NAMALWA (cell line): ENCODE results near the gene FGF18.
"Not testable (repeated sequence)": the region's sequence is repeated elsewhere in the genome, so short reads cannot be mapped to it uniquely, and the experiment has no call there.

ENCODE experiments used
- DNase-seq: peaks from one replicate; pipeline ENCODE4 v3.0.0-alpha.2; 2015; ENCODE audit warnings: low spot score

Gene FGF18

GRCh38 chr5:171400169-171400568, 19.3 kb upstream of the FGF18 start:
- no peak for DNase-seq

- DNase-seq: peak; percentile 55
These were observed 18.1 kb upstream of the FGF18 start for GRCh38 chr5:171401167-171401947.

DNA sequence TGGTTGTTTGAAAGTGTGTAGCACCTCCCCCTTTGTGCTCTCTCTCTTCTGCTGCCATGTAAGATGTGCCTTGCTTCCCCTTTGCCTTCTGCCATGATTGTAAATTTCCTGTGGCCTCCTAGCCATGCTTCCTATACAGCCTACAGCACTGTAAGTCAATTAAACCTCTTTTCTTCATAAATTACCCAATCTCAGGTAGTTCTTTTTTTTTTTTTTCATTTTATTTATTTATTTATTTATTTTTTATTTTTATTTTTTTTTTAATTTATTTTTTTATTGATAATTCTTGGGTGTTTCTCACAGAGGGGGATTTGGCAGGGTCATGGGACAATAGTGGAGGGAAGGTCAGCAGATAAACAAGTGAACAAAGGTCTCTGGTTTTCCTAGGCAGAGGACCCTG, 16.7 kb upstream of the FGF18 start:
- DNase-seq: not testable (repeated sequence)

GRCh38 chr5:171405615-171406014, 13.8 kb upstream of the FGF18 start:
- peak; percentile 73 for DNase-seq

- peak; percentile 40 for DNase-seq
These were observed 12.2 kb upstream of the FGF18 start for GRCh38 chr5:171407234-171407633.

DNA sequence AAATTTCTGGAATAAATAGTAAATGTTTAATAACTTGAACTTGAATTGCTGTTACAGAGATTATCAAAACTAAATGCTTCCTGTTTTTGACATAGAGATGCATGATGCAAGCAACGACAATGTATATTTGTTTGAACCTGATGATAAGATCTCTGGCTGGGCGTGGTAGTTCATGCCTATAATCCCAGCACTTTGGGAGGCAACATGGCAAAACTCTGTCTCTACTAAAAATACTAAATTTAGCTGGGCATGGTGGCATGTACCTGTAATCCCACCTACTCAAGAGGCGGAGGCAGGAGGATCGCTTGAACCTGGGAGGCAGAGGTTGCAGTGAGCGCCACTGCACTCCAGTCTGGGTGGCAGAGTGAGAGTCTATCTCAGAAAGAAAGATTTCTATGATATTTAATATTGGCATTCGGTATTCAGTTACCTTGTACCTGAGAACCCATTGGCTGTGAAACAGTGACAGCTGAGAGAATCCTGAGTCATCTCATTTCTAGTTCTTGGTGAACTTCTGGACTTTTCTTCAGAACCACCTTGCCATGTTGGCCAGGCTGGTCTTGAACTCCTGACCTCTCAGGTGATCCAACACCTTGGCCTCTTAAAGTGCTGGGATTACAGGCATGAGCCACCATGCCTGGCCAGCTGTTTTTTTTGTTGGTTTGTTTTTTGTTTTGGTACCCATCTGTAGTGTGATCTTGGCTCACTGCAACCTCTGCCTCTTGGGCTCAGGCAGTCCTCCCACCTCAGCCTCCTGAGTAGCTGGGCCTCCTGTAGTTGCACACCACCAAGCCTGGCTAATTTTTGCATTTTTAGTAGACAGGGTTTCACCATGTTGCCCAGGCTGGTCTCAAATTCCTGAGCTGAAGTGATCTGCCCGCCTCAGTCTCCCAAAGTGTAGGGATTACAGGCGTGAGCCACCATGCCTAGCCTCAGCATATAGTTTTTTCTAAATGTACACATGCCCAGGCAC, 10.0 kb upstream of the FGF18 start:
- peak; percentile 30 for DNase-seq

GRCh38 chr5:171410181-171410580, 9.3 kb upstream of the FGF18 start:
- peak; percentile 17 for DNase-seq

- DNase-seq: peak; percentile 37
These were observed 7.3 kb upstream of the FGF18 start for GRCh38 chr5:171412186-171412585.

DNA sequence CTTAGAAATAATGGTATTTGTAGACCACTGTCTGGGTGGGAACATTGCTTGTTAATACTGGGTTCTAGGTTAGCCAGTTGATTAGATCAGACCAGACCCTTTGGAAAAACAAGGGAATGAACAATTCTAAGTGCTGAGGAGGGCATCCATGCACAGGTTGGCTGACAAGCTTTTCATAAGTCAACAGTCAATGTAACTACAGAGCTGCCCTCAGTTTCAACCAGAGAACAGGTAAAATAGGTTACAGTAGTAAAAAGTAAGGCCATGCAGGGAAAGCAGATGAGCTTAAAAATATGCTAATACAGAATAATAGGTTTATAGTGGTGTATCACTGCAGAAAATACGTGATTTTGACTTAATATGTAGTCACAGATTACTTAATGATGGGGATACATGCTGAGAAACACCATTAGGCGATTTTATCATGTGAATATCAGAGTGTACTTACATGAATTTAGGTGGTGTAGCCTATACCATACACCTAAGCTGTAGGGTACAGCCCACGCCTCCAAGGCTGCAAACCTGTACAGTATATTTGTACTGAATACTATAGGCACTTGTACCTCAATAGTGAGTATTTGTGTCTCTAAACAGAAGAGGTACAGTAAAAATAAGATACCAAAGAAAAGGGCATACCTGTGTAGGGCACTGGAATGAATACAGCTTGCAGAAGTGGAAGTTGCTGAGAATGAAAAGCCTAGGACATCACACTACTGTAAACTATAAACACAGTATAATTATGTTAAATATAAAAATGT, 6.1 kb upstream of the FGF18 start:
- DNase-seq: peak; percentile 54

DNA sequence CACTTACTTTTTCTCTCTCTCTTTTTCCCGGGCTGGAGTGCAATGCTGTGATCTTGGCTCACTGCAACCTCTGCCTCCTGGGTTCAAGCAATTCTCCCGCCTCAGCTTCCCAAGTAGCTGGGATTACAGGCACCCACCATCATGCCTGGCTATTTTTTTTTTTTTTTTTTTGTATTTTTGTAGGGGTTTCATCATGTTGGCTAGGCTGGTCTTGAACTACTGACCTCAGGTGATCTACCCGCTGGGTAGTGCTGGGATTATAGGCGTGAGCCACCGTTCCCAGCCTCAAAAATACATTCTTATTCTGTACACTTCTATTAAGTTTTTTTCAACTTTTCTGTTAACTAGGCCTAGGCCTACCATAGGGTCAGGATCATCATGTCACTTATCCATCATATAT, 5.5 kb upstream of the FGF18 start:
- DNase-seq: not testable (repeated sequence)

- DNase-seq: peak; percentile 47
These were observed 4.2 kb upstream of the FGF18 start for GRCh38 chr5:171415115-171415730.

DNA sequence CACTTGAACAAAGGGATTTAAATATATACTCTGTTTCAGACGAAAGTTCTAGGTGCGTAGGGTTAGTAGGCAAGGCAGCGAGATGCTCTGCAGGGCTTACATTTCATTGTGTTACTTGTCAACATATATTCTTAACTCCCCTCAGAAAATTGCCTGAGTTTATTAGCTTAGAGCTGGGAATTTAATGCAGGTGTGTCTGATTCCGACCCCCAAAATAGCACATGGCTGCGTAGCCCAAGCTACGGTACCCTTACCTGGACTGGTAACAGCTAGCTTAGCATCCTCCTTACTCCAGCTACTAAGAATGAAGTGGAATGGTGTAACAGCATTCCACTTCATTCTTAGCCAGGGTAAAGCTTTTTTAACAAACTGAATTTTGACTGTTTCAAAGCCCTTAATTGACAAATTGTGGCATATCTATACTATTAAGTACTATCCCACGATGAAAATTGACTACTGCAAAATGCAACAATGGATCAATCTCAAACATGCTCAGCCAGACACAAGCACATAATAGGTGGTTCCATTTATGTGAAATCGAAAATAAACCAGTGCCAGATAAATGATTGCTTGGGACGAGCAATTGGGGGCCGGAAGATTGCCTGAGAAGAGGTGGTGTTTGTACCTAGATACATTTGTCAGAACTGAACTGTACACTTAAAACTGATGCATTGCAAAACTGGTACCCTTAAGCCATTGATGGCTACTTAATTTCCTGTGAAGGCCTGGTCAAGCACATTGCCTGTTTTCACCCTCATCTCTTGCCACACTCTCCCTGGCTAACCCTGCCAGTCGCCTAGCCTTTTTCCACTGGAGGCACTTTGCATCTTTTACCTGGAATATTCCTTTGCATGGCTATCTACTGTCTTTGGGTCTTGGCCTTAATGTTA, 3.0 kb upstream of the FGF18 start:
- no peak for DNase-seq

DNA sequence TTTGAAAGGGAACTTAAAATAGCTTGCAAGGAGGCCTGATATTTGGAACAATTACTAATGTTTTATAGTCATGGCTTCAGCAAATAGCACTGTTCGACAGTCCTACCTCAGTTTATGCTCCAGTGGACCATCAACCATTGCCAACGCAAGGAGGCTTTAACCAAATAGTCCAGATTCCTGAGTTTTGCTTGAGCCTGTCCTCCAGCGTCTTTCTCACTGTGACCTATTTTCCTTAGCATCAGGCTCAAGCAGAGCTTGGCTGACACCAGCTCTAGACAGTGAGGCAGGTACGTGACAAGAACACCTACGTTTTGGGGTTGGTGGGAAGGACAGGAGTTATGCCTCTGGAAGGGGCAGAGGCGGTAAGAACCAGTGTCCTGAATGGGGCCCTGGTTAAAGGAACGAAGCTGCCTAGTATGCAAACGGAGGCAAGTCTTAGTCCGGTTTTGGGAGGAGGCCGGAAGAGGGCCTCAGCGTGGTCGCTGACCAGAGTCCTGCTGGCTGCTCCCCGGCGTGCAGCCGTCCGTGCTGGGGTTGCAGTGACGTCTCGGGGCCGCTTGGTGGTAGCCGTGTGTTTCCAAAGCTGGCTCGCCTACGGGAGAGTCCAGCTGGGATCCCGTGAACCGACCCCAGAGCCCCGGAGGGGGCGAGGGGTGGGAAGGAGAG, 998 bp upstream of the FGF18 start:
- peak; percentile 67 for DNase-seq

GRCh38 chr5:171419688-171420430, 412 bp downstream of the FGF18 start:
- no peak for DNase-seq

DNA sequence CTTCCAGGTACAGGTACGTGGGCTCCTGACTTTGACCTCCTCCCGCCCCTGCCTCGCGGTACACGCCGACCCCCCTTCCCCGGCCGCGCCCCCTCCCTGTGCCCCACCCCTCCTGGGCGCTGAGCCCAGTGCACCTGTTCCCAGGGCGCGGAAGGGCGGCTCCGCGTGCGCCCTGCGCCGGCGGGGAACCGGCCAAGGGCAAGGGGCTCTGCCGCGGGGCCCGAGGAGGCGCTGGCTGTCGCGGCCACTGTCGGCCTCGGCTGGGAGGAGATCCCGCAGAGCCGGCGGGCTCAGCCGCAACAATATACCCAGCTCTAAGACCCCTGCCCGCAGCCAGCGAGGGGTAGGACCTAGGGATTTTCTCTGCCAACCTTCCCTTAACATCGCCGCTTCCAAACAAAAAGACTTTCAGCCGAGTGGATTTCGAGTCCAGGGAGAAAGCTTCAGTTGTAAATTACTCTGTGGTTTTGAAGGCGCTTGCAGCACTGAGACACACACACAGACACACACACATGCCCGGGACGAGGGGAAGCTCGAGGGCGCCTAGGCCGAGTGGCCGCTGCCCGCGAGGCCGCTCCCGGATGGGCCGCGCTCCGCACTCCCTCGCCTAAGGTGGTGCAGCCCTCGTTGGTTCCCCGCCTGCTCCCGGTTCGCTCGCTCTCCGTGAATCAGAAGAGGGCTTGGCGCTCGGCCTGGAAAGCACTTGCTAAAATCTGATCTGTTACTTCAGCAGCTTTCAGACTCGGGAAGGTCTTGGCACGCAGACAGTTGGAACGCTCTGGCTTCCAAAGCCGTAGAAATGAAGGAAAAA, 1.2 kb downstream of the FGF18 start:
- DNase-seq: no peak

DNA sequence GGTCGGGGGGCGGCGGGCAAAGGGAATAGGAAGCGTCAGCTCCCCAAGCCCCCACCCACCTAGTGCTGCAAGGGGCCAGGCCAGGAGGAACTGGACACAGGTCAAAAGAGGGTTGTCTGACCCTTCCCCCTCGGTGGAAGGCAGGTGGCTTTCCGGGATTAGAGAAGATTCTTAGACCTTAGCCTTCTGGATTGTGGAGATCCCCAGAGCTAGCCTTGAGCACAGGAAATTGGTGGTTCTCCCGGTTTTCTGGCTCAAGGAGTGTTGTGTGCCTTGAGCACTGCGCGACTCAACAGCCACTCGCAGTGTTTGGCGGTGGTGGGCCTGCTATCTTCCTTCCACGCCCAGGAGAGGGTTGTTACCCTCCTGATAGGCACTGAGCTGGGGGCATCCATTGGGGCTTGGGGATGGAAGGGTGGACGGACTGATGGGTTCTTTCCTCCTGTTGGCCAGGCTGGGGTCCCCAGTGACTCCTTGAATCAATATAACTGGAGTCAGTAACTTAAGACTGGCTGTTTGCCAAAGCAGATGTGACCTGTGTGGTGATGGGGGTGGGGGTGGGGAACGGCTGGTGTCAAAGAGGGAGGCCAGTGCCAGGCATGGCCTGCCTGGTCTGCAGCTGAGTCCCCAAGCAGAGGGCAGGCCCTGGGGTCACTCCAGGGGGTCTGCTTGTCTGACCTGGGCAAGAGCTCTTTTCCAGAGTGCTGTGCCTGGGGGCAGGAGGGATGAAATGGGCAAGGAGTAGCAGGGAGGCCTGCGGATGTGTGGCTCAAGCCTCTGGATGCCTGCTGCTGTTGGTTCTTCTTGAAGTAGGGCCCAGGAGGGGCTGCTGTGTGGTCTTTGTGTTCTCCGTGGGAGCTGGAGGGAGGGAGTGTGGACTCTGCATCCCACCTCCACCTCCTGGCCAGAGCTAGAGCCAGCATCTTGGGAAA, 2.1 kb downstream of the FGF18 start:
- no peak for DNase-seq

- no peak for DNase-seq
These were observed 3.0 kb downstream of the FGF18 start for GRCh38 chr5:171422495-171422894.
